A549 (cell line): ENCODE results near the gene WNT11. TPM values are rescaled to one million over a fixed set of nuclear protein-coding genes. Genes with fewer than 3 reads are reported as not detected.

Experiments used
- ATAC-seq, 2 experiments: fragments of 200-7000 bp in 1 of 2; fragments of >200 bp in 1 of 2; cut with Nextera tagmentation in 1 of 2; cut with Tn5 transposase in 1 of 2; 3 replicates each; pipeline versions ENCODE4 v1.8.0 to v1.9.1; 2018 to 2020; ENCODE audit warnings: mild to moderate bottlenecking in 1 of 2, moderate library complexity in 1 of 2
- CTCF ChIA-PET: fragments of 300-600 bp; sonication (Branson Sonifier 250); formaldehyde crosslinking; extraction: SDS; loops from one replicate; lab custom pipeline; 2021; ENCODE audit warnings: antibody characterized with exemption, inconsistent platforms; lab: Yijun Ruan, JAX
- POLR2A ChIA-PET: fragments of 350-600 bp; formaldehyde crosslinking; extraction: SDS; loops from one replicate; lab custom pipeline; 2021; ENCODE audit warnings: antibody characterized with exemption, inconsistent platforms; lab: Yijun Ruan, JAX
- DNase-seq, 2 experiments: peaks; one replicate each; pipeline versions ENCODE4 v3.0.0 to v3.0.0-alpha.2; 2011 to 2016; ENCODE audit warnings: low read depth in 1 of 2, low spot score in 1 of 2
- FAIRE-seq: peaks from 2 replicates; lab custom pipeline; 2011; peaks lifted over from hg19 to GRCh38; lab: Jason Lieb, UNC
- H3K27ac ChIP-seq, 2 experiments: fragments of >200 bp; sonication (Bioruptor Twin); formaldehyde crosslinking; 3 replicates each; pipeline ENCODE4 v1.5.1; 2016 to 2017
- H3K4me1 ChIP-seq: fragments of >200 bp; sonication (Bioruptor Twin); formaldehyde crosslinking; 3 replicates; pipeline ENCODE4 v1.6.1; 2016
- H3K4me2 ChIP-seq: fragments of >200 bp; sonication (Bioruptor Twin); formaldehyde crosslinking; 3 replicates; pipeline ENCODE4 v1.6.1; 2016
- H3K4me3 ChIP-seq: fragments of >200 bp; sonication (Bioruptor Twin); formaldehyde crosslinking; 3 replicates; pipeline ENCODE4 v1.5.1; 2016
- H3K9me3 ChIP-seq: fragments of >200 bp; sonication (Bioruptor Twin); formaldehyde crosslinking; 3 replicates; pipeline ENCODE4 v1.6.1; 2016
- ATOH8 ChIP-seq: fragments of 250-450 bp; sonication (Bioruptor Pico); IDR thresholded peaks from 2 replicates; pipeline ENCODE4 v1.5.0; 2020; ENCODE audit warnings: low read depth, mild to moderate bottlenecking, moderate library complexity
- CBX2 ChIP-seq: fragments of 200-600 bp; sonication (generic); IDR thresholded peaks from 2 replicates; pipeline ENCODE4 v1.6.1; 2016; ENCODE audit warnings: low read depth, mild to moderate bottlenecking, borderline replicate concordance
- CBX8 ChIP-seq: fragments of 200-600 bp; sonication (generic); IDR thresholded peaks from 2 replicates; pipeline ENCODE4 v1.6.1; 2016
- CEBPB ChIP-seq, 2 experiments: fragments of >200 bp in 1 of 2; sonication (Bioruptor Twin) in 1 of 2; formaldehyde crosslinking in 1 of 2; IDR thresholded peaks; 2 replicates each; pipeline ENCODE4 v1.6.1; 2012 to 2016
- CTCF ChIP-seq: fragments of >200 bp; sonication (Bioruptor Twin); formaldehyde crosslinking; IDR thresholded peaks from 3 replicates; pipeline ENCODE4 v1.5.1; 2016
- E2F6 ChIP-seq: IDR thresholded peaks from 2 replicates; pipeline ENCODE4 v1.6.1; 2012; ENCODE audit warnings: low read depth, borderline replicate concordance
- EHF ChIP-seq: fragments of 250-450 bp; sonication (Bioruptor Pico); IDR thresholded peaks from 2 replicates; pipeline ENCODE4 v1.5.0; 2020; ENCODE audit warnings: mild to moderate bottlenecking
- FOSL2 ChIP-seq, 2 experiments: fragments of 450-650 bp in 1 of 2; fragments of >200 bp in 1 of 2; sonication (Bioruptor Twin) in 1 of 2; formaldehyde crosslinking; IDR thresholded peaks; 2 replicates each; pipeline versions ENCODE4 v1.5.0 to v1.6.1; 2016 to 2020; ENCODE audit warnings: mild to moderate bottlenecking in 1 of 2, moderate library complexity in 1 of 2
- HDAC2 ChIP-seq: fragments of 200-600 bp; sonication (generic); IDR thresholded peaks from 2 replicates; pipeline ENCODE4 v1.6.1; 2016
- HES2 ChIP-seq: fragments of >200 bp; sonication (Bioruptor Twin); formaldehyde crosslinking; IDR thresholded peaks from 2 replicates; pipeline ENCODE4 v1.6.1; 2016
- HOXA7 ChIP-seq: fragments of 250-450 bp; sonication (Bioruptor Pico); IDR thresholded peaks from 2 replicates; pipeline ENCODE4 v1.5.0; 2020; ENCODE audit warnings: mild to moderate bottlenecking, moderate library complexity
- HOXB5 ChIP-seq: fragments of 250-450 bp; sonication (Bioruptor Pico); IDR thresholded peaks from 2 replicates; pipeline ENCODE4 v1.5.0; 2020; ENCODE audit warnings: mild to moderate bottlenecking, moderate library complexity
- JUN ChIP-seq, 2 experiments: fragments of >200 bp; sonication (Bioruptor Twin); formaldehyde crosslinking; IDR thresholded peaks; 2 replicates in 1 of 2; 3 replicates in 1 of 2; pipeline ENCODE4 v1.6.1; 2016 to 2017
- JUNB ChIP-seq: fragments of >200 bp; sonication (Bioruptor Twin); formaldehyde crosslinking; IDR thresholded peaks from 2 replicates; pipeline ENCODE4 v1.6.1; 2016
- MAFK ChIP-seq: fragments of 450-650 bp; IDR thresholded peaks from 2 replicates; pipeline ENCODE4 v1.6.1; 2014; ENCODE audit not compliant: partially characterized antibody
- NPAS2 ChIP-seq: fragments of 250-450 bp; sonication (Bioruptor Pico); IDR thresholded peaks from 2 replicates; pipeline ENCODE4 v1.8.0; 2022; ENCODE audit warnings: mild to moderate bottlenecking, moderate library complexity, borderline replicate concordance
- POLR2AphosphoS2 ChIP-seq: conservative IDR thresholded peaks from 2 replicates; pipeline ENCODE4 v1.6.1; 2012; ENCODE audit warnings: low read length, improper control_type of control experiment, inconsistent platforms
- RFX5 ChIP-seq: fragments of 450-650 bp; IDR thresholded peaks from 2 replicates; pipeline ENCODE4 v1.7.1; 2014; ENCODE audit warnings: antibody characterized with exemption, mild to moderate bottlenecking, moderate library complexity
- SREBF2 ChIP-seq: fragments of 450-650 bp; IDR thresholded peaks from 2 replicates; pipeline ENCODE4 v1.6.1; 2014; ENCODE audit warnings: mild to moderate bottlenecking, moderate library complexity
- USF2 ChIP-seq: fragments of 450-650 bp; IDR thresholded peaks from 2 replicates; pipeline ENCODE4 v1.6.1; 2014; ENCODE audit warnings: antibody characterized with exemption
- ZC3H11A ChIP-seq: fragments of 450-650 bp; IDR thresholded peaks from 2 replicates; pipeline ENCODE4 v1.6.1; 2014; ENCODE audit warnings: antibody characterized with exemption, mild to moderate bottlenecking
- ZSCAN20 ChIP-seq: fragments of 250-450 bp; sonication (Bioruptor Pico); IDR thresholded peaks from 2 replicates; pipeline ENCODE4 v1.8.0; 2022; ENCODE audit warnings: mild to moderate bottlenecking, moderate library complexity
- WGBS: methylation state at CpG from one replicate; pipeline ENCODE4 v1.1.6; 2017; ENCODE audit errors: missing lambda C conversion rate; 5-methylcytosine and 5-hydroxymethylcytosine counted together
- polyA plus RNA-seq, 4 experiments: library from polyadenylated mRNA; depleted of rRNA in 3 of 4; stranded (reverse); fragments of >200 nt; fragmentation: RNase III in 1 of 4; extraction: RNeasy Plus Mini Kit Qiagen cat#74134 plus additional on column Dnase treatment in 1 of 4; gene quantifications; 2 replicates in 3 of 4; 3 replicates in 1 of 4; pipeline ENCODE4 v1.2.3, GENCODE V29; 2011 to 2017

WNT11 gene
- polyA plus RNA-seq, 2 of the 4 experiments (the other 2 are of a cell fraction): 0.36 to 0.57 TPM

- H3K4me2 ChIP-seq: no peak overlapping the region
- no peaks in the 10 kb centered on the region for H3K9me3 ChIP-seq
- H3K4me1 ChIP-seq: no peaks in the 10 kb centered on the region
- DNase-seq: no peak
- ChIA-PET CTCF (interaction anchor here (1.0 to 5.6 kb wide), 4 partner anchors 10 to 246 kb away, joined by 3 to 37 read pairs (median 8); no protein-coding TSS in a partner anchor), POLR2A (no interaction called here)
- no peak overlapping the region for H3K4me3 ChIP-seq
- WGBS: 88% methylated on average over 12 of the region's 12 CpGs
- TF ChIP-seq ZC3H11A: no peak
- no peak for TF ChIP-seq JUN (IDR thresholded peaks at IDR 0.05)
- no peak for TF ChIP-seq RFX5
- TF ChIP-seq E2F6: no peak
- TF ChIP-seq SREBF2: no peak
- no peak for TF ChIP-seq CEBPB (IDR thresholded peaks at IDR 0.05)
- TF ChIP-seq CBX8: no peak
- TF ChIP-seq MAFK: no peak
- no peak for TF ChIP-seq ATOH8 (CRISPR knock-in tag)
- no peak for TF ChIP-seq HOXB5 (CRISPR knock-in tag)
- TF ChIP-seq CBX2: no peak
- TF ChIP-seq USF2: no peak
- TF ChIP-seq JUNB: no peak
- no peak for TF ChIP-seq FOSL2 (IDR thresholded peaks at IDR 0.05)
- TF ChIP-seq FOSL2 (CRISPR knock-in tag; IDR thresholded peaks at IDR 0.05): no peak
- TF ChIP-seq EHF: no peak
- no peak for TF ChIP-seq ZSCAN20 (CRISPR knock-in tag)
- no peak for TF ChIP-seq HDAC2
- no peak for TF ChIP-seq HES2
- no peak for TF ChIP-seq CTCF
- TF ChIP-seq POLR2AphosphoS2: no peak
- no peak for ATAC-seq
- no peak for FAIRE-seq
- H3K27ac ChIP-seq: no peak overlapping the region
Observed at GRCh38 chr11:76141901-76142588, 64.3 kb downstream of the WNT11 start.

- Histone ChIP-seq H3K4me1 (no peaks in the 10 kb centered on the region), H3K4me3 (no peak overlapping the region), H3K9me3 (no peaks in the 10 kb centered on the region), H3K4me2 (no peak overlapping the region), H3K27ac (no peak overlapping the region)
- ATAC-seq: no peak; a peak in 1 of 6 replicates
- FAIRE-seq: no peak
- no peak for TF ChIP-seq NPAS2 (CRISPR knock-in tag)
- no peak for TF ChIP-seq HOXA7 (CRISPR knock-in tag)
- no peak for TF ChIP-seq USF2
- TF ChIP-seq ATOH8 (CRISPR knock-in tag): no peak
- TF ChIP-seq POLR2AphosphoS2: no peak
- ChIA-PET POLR2A (no interaction called here), CTCF (interaction anchor here (1.0 to 5.6 kb wide), 4 partner anchors 11 to 245 kb away, joined by 3 to 37 read pairs (median 3); no protein-coding TSS in a partner anchor)
- no peak for DNase-seq
- WGBS: 92% methylated on average over 22 of the region's 22 CpGs
Observed at GRCh38 chr11:76140912-76141574, 65.3 kb downstream of the WNT11 start.
